HEK293 (cell line): ENCODE data around the gene TSPOAP1.

Experiments used
- RBAK ChIP-seq: fragments of 450-650 bp; formaldehyde crosslinking; IDR thresholded peaks from 2 replicates; pipeline ENCODE4 v1.5.1; 2016; ENCODE audit warnings: missing biosample characterization, missing genetic modification characterization
- ZNF610 ChIP-seq: fragments of 450-650 bp; formaldehyde crosslinking; IDR thresholded peaks from 2 replicates; pipeline ENCODE4 v1.5.1; 2016; ENCODE audit warnings: missing biosample characterization, missing genetic modification characterization, borderline replicate concordance
- TF ChIP-seq, protein P1 (sequence below): fragments of 450-650 bp; formaldehyde crosslinking; IDR thresholded peaks from 2 replicates; pipeline ENCODE4 v1.5.1; 2016; ENCODE audit warnings: missing biosample characterization, missing genetic modification characterization
- TF ChIP-seq, protein P2 (sequence below): fragments of 450-650 bp; formaldehyde crosslinking; IDR thresholded peaks from 2 replicates; pipeline ENCODE4 v1.5.1; 2016; ENCODE audit warnings: missing biosample characterization, missing genetic modification characterization

DNA sequence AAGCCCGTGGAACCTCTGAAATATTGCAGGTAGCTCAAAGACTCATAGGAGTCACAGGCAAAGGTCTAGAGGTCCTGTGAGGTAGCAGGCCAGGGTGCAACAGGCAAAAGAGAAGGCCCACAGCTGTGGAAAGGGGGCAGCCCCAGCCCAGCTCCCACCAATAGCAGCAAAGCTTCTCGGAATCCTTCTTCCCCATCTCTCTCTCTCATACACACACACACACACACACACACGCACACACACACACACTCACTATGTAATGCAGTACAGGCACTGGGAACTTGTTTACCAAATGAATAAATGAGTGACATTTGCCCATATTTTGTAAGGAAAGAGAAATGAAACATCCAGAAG lies 40.2 kb upstream of the TSPOAP1 start:
- TF ChIP-seq ZNF610 (tag by site-specific recombination) (no peak), RBAK (no peak)
- TF ChIP-seq, protein P1, sequence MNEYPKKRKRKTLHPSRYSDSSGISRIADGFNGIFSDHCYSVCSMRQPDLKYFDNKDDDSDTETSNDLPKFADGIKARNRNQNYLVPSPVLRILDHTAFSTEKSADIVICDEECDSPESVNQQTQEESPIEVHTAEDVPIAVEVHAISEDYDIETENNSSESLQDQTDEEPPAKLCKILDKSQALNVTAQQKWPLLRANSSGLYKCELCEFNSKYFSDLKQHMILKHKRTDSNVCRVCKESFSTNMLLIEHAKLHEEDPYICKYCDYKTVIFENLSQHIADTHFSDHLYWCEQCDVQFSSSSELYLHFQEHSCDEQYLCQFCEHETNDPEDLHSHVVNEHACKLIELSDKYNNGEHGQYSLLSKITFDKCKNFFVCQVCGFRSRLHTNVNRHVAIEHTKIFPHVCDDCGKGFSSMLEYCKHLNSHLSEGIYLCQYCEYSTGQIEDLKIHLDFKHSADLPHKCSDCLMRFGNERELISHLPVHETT (tag by site-specific recombination), result no peak
- TF ChIP-seq, protein P2, sequence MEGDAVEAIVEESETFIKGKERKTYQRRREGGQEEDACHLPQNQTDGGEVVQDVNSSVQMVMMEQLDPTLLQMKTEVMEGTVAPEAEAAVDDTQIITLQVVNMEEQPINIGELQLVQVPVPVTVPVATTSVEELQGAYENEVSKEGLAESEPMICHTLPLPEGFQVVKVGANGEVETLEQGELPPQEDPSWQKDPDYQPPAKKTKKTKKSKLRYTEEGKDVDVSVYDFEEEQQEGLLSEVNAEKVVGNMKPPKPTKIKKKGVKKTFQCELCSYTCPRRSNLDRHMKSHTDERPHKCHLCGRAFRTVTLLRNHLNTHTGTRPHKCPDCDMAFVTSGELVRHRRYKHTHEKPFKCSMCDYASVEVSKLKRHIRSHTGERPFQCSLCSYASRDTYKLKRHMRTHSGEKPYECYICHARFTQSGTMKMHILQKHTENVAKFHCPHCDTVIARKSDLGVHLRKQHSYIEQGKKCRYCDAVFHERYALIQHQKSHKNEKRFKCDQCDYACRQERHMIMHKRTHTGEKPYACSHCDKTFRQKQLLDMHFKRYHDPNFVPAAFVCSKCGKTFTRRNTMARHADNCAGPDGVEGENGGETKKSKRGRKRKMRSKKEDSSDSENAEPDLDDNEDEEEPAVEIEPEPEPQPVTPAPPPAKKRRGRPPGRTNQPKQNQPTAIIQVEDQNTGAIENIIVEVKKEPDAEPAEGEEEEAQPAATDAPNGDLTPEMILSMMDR (tag by site-specific recombination), result no peak
